ENCODE measurements around the gene CCDC167. TPM values are rescaled to one million over a fixed set of nuclear protein-coding genes. Genes with fewer than 3 reads are reported as not detected.

CCDC167 gene
- total RNA-seq, 1 experiment from 2014 or later = 47.6 TPM

GRCh38 chr6:37530297-37530696 lies 30.6 kb upstream of the CCDC167 start:
- no peak for DNase-seq (ENCODE audit: low read depth)

DNA sequence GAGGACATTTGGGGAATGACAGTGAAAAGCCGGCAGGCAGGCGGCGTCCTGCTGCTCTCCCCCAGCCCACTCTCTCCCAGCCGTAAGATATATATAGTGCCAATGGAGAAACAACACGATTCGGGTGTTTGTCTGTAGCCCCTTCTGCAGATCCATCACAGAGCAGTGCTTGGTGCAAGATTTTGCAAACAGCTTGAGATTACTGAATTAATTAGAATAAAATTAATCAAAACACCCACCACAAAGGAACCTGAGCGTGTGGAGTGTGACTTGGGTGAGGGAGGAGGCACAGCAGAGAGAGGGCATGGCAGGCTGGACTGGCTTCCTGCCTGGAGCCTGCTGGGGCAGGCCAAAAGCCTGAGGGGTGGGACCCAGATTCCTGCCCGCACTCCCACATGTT lies 28.8 kb upstream of the CCDC167 start:
- no peak for DNase-seq (ENCODE audit: low read depth)

GRCh38 chr6:37525460-37526357 lies 26.0 kb upstream of the CCDC167 start:
- peak; percentile 32 for DNase-seq (ENCODE audit: low read depth)

- no peak for DNase-seq (ENCODE audit: low read depth)
Measured at GRCh38 chr6:37524970-37525318, 25.3 kb upstream of the CCDC167 start.

GRCh38 chr6:37524025-37524969 lies 24.6 kb upstream of the CCDC167 start:
- peak; percentile 61 for DNase-seq (ENCODE audit: low read depth)

- no peak for DNase-seq (ENCODE audit: low read depth)
Measured at GRCh38 chr6:37523412-37523811, 23.7 kb upstream of the CCDC167 start.

- no peak for DNase-seq (ENCODE audit: low read depth)
Measured at GRCh38 chr6:37522836-37523235, 23.1 kb upstream of the CCDC167 start.

GRCh38 chr6:37521674-37522073 lies 22.0 kb upstream of the CCDC167 start:
- no peak for DNase-seq (ENCODE audit: low read depth)

DNA sequence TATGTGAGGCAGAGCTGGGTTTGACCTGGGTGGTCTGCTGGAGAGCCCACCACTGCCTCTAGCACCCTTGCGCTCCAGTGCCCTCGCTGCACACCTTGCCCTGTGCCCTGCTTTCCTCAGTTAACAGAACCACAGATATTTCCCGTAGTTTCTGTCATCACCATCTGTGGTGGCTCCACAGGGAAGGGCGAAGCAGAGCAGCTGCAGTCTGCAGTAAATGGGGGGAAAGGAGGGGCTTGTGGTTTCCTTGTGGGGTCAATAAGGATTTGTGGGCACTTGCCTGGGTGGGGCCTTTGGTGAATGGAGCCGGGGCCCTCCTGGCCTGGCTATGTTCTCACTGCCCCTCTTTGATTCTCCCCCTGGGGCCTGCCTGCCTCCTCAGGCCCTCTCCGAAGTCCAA lies 21.2 kb upstream of the CCDC167 start:
- peak; percentile 76 for DNase-seq (ENCODE audit: low read depth)

- DNase-seq (ENCODE audit: low read depth) = no peak
Measured at GRCh38 chr6:37519461-37519860, 19.8 kb upstream of the CCDC167 start.

- no peak for DNase-seq (ENCODE audit: low read depth)
Measured at GRCh38 chr6:37518116-37518515, 18.4 kb upstream of the CCDC167 start.

DNA sequence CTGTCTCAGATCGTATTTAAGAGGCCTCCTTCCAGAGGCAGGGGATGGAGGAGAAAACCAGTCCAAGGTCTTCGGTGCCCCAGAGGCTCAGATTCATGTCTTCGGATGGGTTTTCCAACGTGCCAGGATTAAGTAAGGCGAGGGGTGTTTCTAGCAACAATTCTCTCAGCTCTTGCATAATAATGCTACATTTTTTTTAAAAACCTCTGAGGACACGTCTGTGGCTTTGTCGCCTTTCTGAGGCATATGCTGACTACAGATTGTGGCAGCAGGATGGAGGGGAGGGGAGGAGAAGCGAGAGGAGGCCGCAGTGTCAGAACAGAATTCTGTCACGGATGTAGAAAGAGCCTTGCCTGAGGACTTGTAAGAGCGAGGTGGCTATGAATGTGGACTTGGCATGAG lies 17.7 kb upstream of the CCDC167 start:
- DNase-seq (ENCODE audit: low read depth) = no peak

- no peak for DNase-seq (ENCODE audit: low read depth)
Measured at GRCh38 chr6:37516920-37517405, 17.3 kb upstream of the CCDC167 start.

DNA sequence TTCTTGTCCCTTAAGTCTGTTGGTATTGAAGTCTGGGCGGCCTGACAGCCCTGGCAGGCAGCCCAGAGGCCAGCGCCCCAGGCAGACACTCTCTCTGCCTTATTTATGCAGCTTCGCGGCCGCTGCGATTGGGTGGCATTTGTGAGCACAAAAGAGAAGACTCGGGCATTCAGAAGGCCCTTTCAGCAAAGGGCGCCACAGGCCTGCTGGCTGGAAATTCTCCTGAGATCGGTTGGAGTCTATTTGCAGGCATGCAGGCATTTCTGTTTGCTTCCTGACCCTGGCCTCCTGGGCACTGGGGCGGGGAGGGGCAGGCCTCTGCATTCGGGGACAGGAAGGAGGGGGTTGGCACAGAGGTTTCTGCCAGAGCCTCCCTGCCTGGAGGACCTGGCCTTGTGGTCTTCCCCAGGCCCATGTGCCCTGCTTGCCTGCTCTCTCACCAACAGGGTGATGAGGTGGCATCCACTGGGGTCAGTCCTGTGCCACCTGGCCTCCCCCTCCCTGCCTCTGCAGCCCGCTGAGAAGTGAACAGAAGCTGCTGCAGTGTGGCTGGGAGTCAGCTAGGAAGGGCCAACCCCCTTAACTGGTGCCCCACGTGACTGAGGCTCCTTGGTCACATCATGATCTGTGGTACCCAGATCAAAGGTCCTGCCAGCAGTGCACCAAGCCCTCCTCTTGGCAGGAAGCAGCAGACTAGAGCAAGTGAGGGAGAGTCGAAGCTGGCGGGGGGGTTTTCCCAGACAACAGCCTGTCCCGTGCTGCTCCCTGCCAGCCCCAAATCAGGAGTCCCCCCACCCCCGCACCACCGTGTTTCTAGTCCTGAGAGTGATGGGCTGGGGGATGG lies 16.6 kb upstream of the CCDC167 start:
- no peak for DNase-seq (ENCODE audit: low read depth)

- DNase-seq (ENCODE audit: low read depth) = no peak
Measured at GRCh38 chr6:37515712-37516075, 16.0 kb upstream of the CCDC167 start.

GRCh38 chr6:37514837-37515236 lies 15.1 kb upstream of the CCDC167 start:
- no peak for DNase-seq (ENCODE audit: low read depth)

GRCh38 chr6:37514321-37514771 lies 14.7 kb upstream of the CCDC167 start:
- peak; percentile 70 for DNase-seq (ENCODE audit: low read depth)

DNA sequence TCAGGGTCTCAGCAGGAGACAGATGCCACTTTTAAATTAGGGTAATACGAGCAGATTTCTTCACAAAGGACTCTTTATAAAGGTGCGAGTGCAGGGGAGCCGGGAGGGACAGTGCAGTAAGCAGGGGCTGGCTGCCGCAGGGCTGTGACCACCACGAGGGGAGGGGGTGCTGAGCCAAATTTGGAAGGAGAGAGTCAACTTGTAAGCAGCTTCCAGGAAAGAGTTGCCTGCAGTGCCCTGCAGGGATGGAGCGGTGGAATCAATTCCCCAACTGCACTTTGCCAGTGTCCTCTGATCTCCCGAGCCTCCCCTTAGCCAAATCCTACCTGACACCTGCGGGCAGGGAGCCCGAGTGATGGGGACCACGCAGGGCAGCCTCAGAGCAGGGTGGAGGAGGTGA lies 13.9 kb upstream of the CCDC167 start:
- DNase-seq (ENCODE audit: low read depth) = no peak

DNA sequence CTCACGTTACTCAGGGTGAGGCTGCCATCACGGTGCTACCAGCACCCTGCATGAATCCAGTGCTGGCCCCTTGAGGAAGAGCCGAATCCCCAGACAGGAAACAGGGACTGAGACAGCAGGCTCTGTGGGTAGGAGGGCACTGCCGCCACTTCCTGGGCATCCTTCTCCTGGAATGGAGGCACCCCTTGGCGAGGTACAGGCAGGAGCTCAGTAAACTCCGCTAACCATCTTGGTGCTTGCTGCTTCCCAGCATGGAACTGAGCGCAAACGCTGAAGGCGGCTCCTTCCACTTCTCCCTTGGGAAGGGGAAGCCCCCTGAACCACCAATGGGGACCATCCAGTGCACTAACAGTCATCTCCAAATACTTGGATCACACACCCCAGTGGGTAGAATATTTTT lies 13.5 kb upstream of the CCDC167 start:
- DNase-seq (ENCODE audit: low read depth) = no peak

DNA sequence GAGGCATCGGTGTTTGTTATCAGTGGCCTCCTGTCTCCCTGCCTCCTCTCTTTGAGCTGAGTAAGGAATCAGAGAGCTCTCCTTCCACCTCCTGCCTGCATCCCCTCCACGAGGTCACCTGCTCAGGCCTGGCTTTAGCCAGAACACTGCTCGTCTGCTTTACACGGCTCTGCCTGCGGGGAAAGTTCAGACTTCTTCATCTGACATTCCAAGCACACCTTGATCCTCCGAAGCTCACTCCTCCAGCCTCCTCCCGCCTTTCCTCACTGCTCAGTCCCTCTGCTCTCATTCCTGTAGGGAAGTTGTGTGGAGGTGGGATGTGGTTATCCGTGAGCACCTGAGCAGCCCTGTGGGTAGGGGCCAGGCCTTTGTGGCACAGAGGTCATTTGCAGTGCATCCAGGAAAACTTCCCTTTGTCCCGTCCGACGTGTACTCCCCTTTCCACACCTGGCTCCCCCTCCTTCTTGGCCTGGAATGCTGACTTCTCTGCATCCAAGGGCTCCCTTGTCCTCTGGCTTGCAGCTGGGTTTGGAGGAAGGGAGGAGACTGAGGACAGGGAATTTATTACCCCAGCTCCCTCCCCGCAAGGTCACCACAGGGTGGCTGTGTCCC lies 12.8 kb upstream of the CCDC167 start:
- DNase-seq (ENCODE audit: low read depth) = no peak

GRCh38 chr6:37511910-37512399 lies 12.3 kb upstream of the CCDC167 start:
- DNase-seq (ENCODE audit: low read depth) = no peak
